G401 (cell line): ENCODE measurements around the gene HSD17B1. TPM values are rescaled to one million over a fixed set of nuclear protein-coding genes. Genes with fewer than 3 reads are reported as not detected.
A peak's percentile ranks its signal among the peaks of the same experiment; 100 is the strongest.

Experiments
- DNase-seq: peaks from one replicate; pipeline ENCODE4 v3.0.0-alpha.2; 2015; ENCODE audit warnings: low spot score
- in situ Hi-C: cut with HindIII; loops from 2 replicates; pipeline ENCODE4 v1.10.0; 2016; ENCODE audit warnings: low sequenced_read_pairs, mixed read lengths
- total RNA-seq: library from RNA; depleted of rRNA; stranded (reverse); fragments of >200 nt; shearing (Covaris generic); gene quantifications from 2 replicates; pipeline ENCODE4 v1.2.3, GENCODE V29; 2014; rRNA removed

Gene HSD17B1
- total RNA-seq, 1 experiment from 2014 or later = 3.5 TPM

GRCh38 chr17:42584880-42585279 lies 32.2 kb downstream of the HSD17B1 start:
- in situ Hi-C loops = no loop called here
- no peak for DNase-seq

GRCh38 chr17:42585353-42585752 lies 32.6 kb downstream of the HSD17B1 start:
- no peak for DNase-seq
- in situ Hi-C loops = no loop called here

- no peak for DNase-seq
- in situ Hi-C loops = no loop called here
Measured at GRCh38 chr17:42586514-42587230, 33.9 kb downstream of the HSD17B1 start.

- in situ Hi-C loops = no loop called here
Measured at GRCh38 chr17:42590886-42591285, 38.2 kb downstream of the HSD17B1 start.

GRCh38 chr17:42591411-42591810 lies 38.7 kb downstream of the HSD17B1 start:
- DNase-seq = no peak
- in situ Hi-C loops = no loop called here

More at GRCh38 chr17:42590886-42591285, 38.2 kb downstream of the HSD17B1 start:
- DNase-seq = no peak

- in situ Hi-C loops = no loop called here
- DNase-seq = no peak
Measured at GRCh38 chr17:42596386-42596785, 43.7 kb downstream of the HSD17B1 start.

- in situ Hi-C loops = no loop called here
- peak; percentile 18 for DNase-seq
Measured at GRCh38 chr17:42598905-42599304, 46.2 kb downstream of the HSD17B1 start.

- in situ Hi-C loops = no loop called here
Measured at GRCh38 chr17:42603318-42603717, 50.6 kb downstream of the HSD17B1 start.

More at GRCh38 chr17:42603318-42603717, 50.6 kb downstream of the HSD17B1 start:
- no peak for DNase-seq

Other genes with a start within 250 kb of the HSD17B1 start
- 48.8 and 58.5 TPM in 2 replicates for gene STAT3, start 164.5 kb upstream of the HSD17B1 start, total RNA-seq
- 755 and 829 TPM in 2 replicates for gene CAVIN1, start 129.7 kb upstream of the HSD17B1 start, total RNA-seq
- gene ATP6V0A1, start 94.0 kb upstream of the HSD17B1 start, total RNA-seq = 54.0 and 112 TPM in 2 replicates
- gene NAGLU, start 16.7 kb upstream of the HSD17B1 start, total RNA-seq = 49.3 and 83.0 TPM in 2 replicates
- 11.9 and 19.2 TPM in 2 replicates for gene COASY, start 9.2 kb downstream of the HSD17B1 start, total RNA-seq
- gene MLX, start 14.2 kb downstream of the HSD17B1 start, total RNA-seq = 14.1 and 44.7 TPM in 2 replicates
- gene PSMC3IP, start 24.8 kb downstream of the HSD17B1 start, total RNA-seq = 6.2 and 14.9 TPM in 2 replicates
- 26.1 and 30.4 TPM in 2 replicates for gene RETREG3, start 56.5 kb downstream of the HSD17B1 start, total RNA-seq
- 51.4 and 102 TPM in 2 replicates for gene TUBG1, start 56.8 kb downstream of the HSD17B1 start, total RNA-seq
- gene TUBG2, start 106.4 kb downstream of the HSD17B1 start, total RNA-seq = 1.1 and 3.2 TPM in 2 replicates
- 46.1 and 51.0 TPM in 2 replicates for gene PLEKHH3, start 124.1 kb downstream of the HSD17B1 start, total RNA-seq
- 20.1 and 24.2 TPM in 2 replicates for gene CCR10, start 128.9 kb downstream of the HSD17B1 start, total RNA-seq
- 11.4 and 13.3 TPM in 2 replicates for gene CNTNAP1, start 129.6 kb downstream of the HSD17B1 start, total RNA-seq
- 10.0 and 14.7 TPM in 2 replicates for gene EZH1, start 192.1 kb downstream of the HSD17B1 start, total RNA-seq
- 0.51 and 1.5 TPM in 2 replicates for gene RAMP2, start 208.3 kb downstream of the HSD17B1 start, total RNA-seq
- 150 and 199 TPM in 2 replicates for gene VPS25, start 220.5 kb downstream of the HSD17B1 start, total RNA-seq
- not detected in 2 replicates for gene WNK4, start 227.7 kb downstream of the HSD17B1 start, total RNA-seq
- gene COA3, start 245.8 kb downstream of the HSD17B1 start, total RNA-seq = 53.7 and 75.4 TPM in 2 replicates
- 0.18 TPM in 1 of 2 replicates, not detected in the other for gene CNTD1, start 245.9 kb downstream of the HSD17B1 start, total RNA-seq